Measurements from ENCODE around the gene LRRTM2. TPM values are rescaled to one million over a fixed set of nuclear protein-coding genes. Genes with fewer than 3 reads are reported as not detected.

LRRTM2 gene
- total and polyA plus RNA-seq, 2 donors (not counting 1 experiment from before 2014, with no cell fraction given): 0.33 to 1.3 TPM

- Histone ChIP-seq H2AFZ (ENCODE audit: low read length) (no peak overlapping the region), H3K79me2 (ENCODE audit: control insufficient read depth, insufficient read depth, low read length) (peaks cover 54% of the 10 kb centered on the region), H3K36me3 (ENCODE audit: control insufficient read depth, insufficient read depth, low read length) (no peaks in the 10 kb centered on the region), H3K4me1 (ENCODE audit: control insufficient read depth, extremely low read depth, insufficient read depth, low read length) (peaks cover 2% of the 10 kb centered on the region), H4K20me1 (ENCODE audit: control insufficient read depth, extremely low read depth, insufficient read depth, low read length) (no peaks in the 10 kb centered on the region), H3K4me3 (replicated peaks in 1 of 4; ENCODE audit: control extremely low read depth in 1 of 4, insufficient read depth in 1 of 4, low read depth in 3 of 4, low read length in 4 of 4) (no peak overlapping the region), H3K9ac (ENCODE audit: insufficient read depth, low read length) (no peak overlapping the region), H3K27me3 (ENCODE audit: control insufficient read depth, insufficient read depth, low read length) (no peaks in the 10 kb centered on the region), H3K27ac (ENCODE audit: insufficient read depth, low read length) (no peak overlapping the region), H3K4me2 (ENCODE audit: extremely low read depth, insufficient read depth, low read length) (no peak overlapping the region), H3K9me3 (ENCODE audit: control insufficient read depth, insufficient read depth, low read depth, low read length) (no peaks in the 10 kb centered on the region)
- no peak for DNase-seq (ENCODE audit: low read depth in 2 of 2)
- TF ChIP-seq EZH2 (IDR thresholded peaks at IDR 0.05; ENCODE audit: low read length, missing control alignments) (no peak), CTCF (conservative IDR thresholded peaks at IDR 0.05 in 1 of 2, IDR thresholded peaks at IDR 0.05 in 1 of 2; ENCODE audit: low read depth in 1 of 2, low read length in 2 of 2) (no peak)
Measured at GRCh38 chr5:138849882-138850281, 25.3 kb downstream of the LRRTM2 start.

DNA sequence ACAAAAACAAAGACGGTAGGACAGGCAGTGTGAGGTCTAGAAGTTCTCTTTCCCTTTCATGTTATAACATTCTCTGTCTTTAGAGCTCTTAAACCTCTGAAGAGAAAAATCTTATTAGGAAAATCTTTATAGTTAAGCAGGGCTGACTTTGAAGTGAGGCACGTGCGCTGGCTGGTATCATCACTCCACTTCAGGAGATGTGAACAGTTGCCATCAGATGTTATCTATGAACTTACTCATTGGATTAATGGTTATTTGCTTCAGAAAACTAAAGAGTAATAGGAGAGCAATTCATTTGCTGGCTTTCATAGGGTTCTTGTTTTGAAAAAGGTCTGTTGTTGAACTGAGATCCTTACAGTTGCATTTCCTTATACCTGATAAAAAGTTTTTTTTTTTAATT, 25.7 kb downstream of the LRRTM2 start:
- Histone ChIP-seq H4K20me1 (ENCODE audit: control insufficient read depth, extremely low read depth, insufficient read depth, low read length) (no peaks in the 10 kb centered on the region), H3K27me3 (ENCODE audit: control insufficient read depth, insufficient read depth, low read length) (no peaks in the 10 kb centered on the region), H3K4me3 (replicated peaks in 1 of 4; ENCODE audit: control extremely low read depth in 1 of 4, insufficient read depth in 1 of 4, low read depth in 3 of 4, low read length in 4 of 4) (no peak overlapping the region), H3K9ac (ENCODE audit: insufficient read depth, low read length) (no peak overlapping the region), H3K79me2 (ENCODE audit: control insufficient read depth, insufficient read depth, low read length) (peaks cover 51% of the 10 kb centered on the region), H3K36me3 (ENCODE audit: control insufficient read depth, insufficient read depth, low read length) (no peaks in the 10 kb centered on the region), H3K4me2 (ENCODE audit: extremely low read depth, insufficient read depth, low read length) (peak overlapping the region; percentile 32), H3K9me3 (ENCODE audit: control insufficient read depth, insufficient read depth, low read depth, low read length) (no peaks in the 10 kb centered on the region), H2AFZ (ENCODE audit: low read length) (no peak overlapping the region), H3K4me1 (ENCODE audit: control insufficient read depth, extremely low read depth, insufficient read depth, low read length) (peaks cover 2% of the 10 kb centered on the region), H3K27ac (ENCODE audit: insufficient read depth, low read length) (no peak overlapping the region)
- DNase-seq (ENCODE audit: low read depth in 2 of 2): peak in 1 of 2 donors; percentile 52
- TF ChIP-seq EZH2 (IDR thresholded peaks at IDR 0.05; ENCODE audit: low read length, missing control alignments): no peak
- no peak for TF ChIP-seq CTCF (conservative IDR thresholded peaks at IDR 0.05 in 1 of 2, IDR thresholded peaks at IDR 0.05 in 1 of 2; ENCODE audit: low read depth in 1 of 2, low read length in 2 of 2)

GRCh38 chr5:138844812-138845513, 30.2 kb downstream of the LRRTM2 start:
- H2AFZ ChIP-seq (ENCODE audit: low read length): no peak overlapping the region
- H3K79me2 ChIP-seq (ENCODE audit: control insufficient read depth, insufficient read depth, low read length): peaks cover 46% of the 10 kb centered on the region
- peak overlapping the region; percentile 26 for H3K27ac ChIP-seq (ENCODE audit: insufficient read depth, low read length)
- no peaks in the 10 kb centered on the region for H3K27me3 ChIP-seq (ENCODE audit: control insufficient read depth, insufficient read depth, low read length)
- H4K20me1 ChIP-seq (ENCODE audit: control insufficient read depth, extremely low read depth, insufficient read depth, low read length): no peaks in the 10 kb centered on the region
- H3K4me3 ChIP-seq (replicated peaks in 1 of 4; ENCODE audit: control extremely low read depth in 1 of 4, insufficient read depth in 1 of 4, low read depth in 3 of 4, low read length in 4 of 4): peak overlapping the region in 1 of 4 experiments; percentile 11
- no peak overlapping the region for H3K9ac ChIP-seq (ENCODE audit: insufficient read depth, low read length)
- H3K4me1 ChIP-seq (ENCODE audit: control insufficient read depth, extremely low read depth, insufficient read depth, low read length): peaks cover 10% of the 10 kb centered on the region
- H3K36me3 ChIP-seq (ENCODE audit: control insufficient read depth, insufficient read depth, low read length): no peaks in the 10 kb centered on the region
- H3K9me3 ChIP-seq (ENCODE audit: control insufficient read depth, insufficient read depth, low read depth, low read length): no peaks in the 10 kb centered on the region
- peak; percentile 62 to 95 for DNase-seq (ENCODE audit: low read depth in 2 of 2)
- no peak for TF ChIP-seq CTCF (conservative IDR thresholded peaks at IDR 0.05 in 1 of 2, IDR thresholded peaks at IDR 0.05 in 1 of 2; ENCODE audit: low read depth in 1 of 2, low read length in 2 of 2)
- TF ChIP-seq EZH2 (IDR thresholded peaks at IDR 0.05; ENCODE audit: low read length, missing control alignments): no peak
- H3K4me2 ChIP-seq (ENCODE audit: extremely low read depth, insufficient read depth, low read length): peak overlapping the region; percentile 60

Measured in fibroblast of lung (primary cell).